Measurements from ENCODE around the gene CPLANE1.

GRCh38 chr5:37182667-37183066, 66.5 kb downstream of the CPLANE1 start:
- TF ChIP-seq FIP1L1 (IDR thresholded peaks at IDR 0.05; ENCODE audit: low read depth, low read length, poor library complexity, severe bottlenecking) = no peak
- no peak for TF ChIP-seq MAX (CRISPR knock-in tag; IDR thresholded peaks at IDR 0.05)
